Renal pelvis (tissue), 4 donors: ENCODE measurements around the gene TFAP2D. TPM values are rescaled to one million over a fixed set of nuclear protein-coding genes. Genes with fewer than 3 reads are reported as not detected.

ENCODE experiments used
- DNase-seq: peaks from one replicate; pipeline ENCODE4 v3.0.0-alpha.2; 2013
- polyA plus RNA-seq, 3 donors: library from polyadenylated mRNA; unstranded; fragments of 120-200 nt; gene quantifications; one replicate each; pipeline ENCODE4 v1.2.1, GENCODE V29; 2013; ENCODE audit not compliant: insufficient read length in 3 of 3

TFAP2D gene
- polyA plus RNA-seq, 3 donors: not detected

DNA sequence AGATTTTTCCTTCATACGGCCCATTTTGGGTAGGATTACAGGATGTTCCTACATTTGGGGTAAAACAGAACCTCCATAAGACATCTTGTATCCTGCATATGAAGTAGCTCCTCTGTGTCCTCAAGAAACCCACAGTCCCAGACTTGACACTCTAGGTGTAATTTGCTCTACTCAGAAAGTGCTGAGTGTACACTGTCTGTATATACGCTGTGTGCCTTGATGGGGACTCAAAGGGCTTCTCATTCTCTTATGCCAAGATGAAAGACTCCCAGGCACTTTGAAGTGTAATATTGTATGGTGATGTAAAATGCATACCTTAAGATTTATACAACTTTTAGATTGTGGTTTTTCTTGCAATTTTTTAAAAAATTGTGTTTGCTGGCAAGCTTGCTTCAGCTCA is 5.2 kb downstream of the TFAP2D start:
- no peak for DNase-seq

DNA sequence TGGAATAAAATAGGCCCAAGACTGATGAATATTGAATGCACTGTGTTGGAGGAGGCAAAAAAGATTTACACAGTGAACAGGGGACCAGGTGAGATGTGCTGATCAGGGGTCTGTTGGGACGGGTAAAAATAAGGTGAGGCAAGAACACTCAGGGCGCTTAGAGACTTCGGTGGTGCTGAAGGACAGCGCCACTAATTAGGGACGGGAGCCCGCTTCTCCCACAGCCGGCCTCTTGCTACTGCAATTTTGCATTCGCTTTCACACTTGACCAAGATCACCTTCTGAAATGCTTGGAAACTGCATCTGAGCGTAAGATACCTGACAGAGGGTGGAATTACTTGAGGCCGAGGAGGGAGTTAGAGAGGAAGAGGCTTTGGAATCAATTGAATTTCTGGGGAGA is 7.3 kb downstream of the TFAP2D start:
- peak; percentile 61 for DNase-seq

DNA sequence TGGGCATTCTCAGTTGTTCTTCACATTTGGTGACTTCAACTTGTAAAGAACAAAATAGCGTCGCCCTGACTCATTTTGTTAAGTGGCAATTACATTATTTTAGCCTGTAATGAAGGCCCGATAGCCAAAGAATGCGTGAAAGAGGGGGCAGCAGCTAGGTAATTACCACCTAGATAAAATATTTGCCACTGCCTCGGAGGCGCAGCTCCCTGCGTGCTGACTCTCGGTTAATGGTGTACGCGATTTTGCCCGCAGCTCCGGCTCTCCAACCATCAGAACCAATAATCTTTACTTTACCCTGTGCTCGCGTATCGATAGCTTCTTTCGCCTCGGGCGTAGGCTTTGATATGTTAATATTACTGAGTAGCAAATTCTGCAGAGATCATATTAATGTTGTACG is 8.7 kb downstream of the TFAP2D start:
- DNase-seq: no peak

DNA sequence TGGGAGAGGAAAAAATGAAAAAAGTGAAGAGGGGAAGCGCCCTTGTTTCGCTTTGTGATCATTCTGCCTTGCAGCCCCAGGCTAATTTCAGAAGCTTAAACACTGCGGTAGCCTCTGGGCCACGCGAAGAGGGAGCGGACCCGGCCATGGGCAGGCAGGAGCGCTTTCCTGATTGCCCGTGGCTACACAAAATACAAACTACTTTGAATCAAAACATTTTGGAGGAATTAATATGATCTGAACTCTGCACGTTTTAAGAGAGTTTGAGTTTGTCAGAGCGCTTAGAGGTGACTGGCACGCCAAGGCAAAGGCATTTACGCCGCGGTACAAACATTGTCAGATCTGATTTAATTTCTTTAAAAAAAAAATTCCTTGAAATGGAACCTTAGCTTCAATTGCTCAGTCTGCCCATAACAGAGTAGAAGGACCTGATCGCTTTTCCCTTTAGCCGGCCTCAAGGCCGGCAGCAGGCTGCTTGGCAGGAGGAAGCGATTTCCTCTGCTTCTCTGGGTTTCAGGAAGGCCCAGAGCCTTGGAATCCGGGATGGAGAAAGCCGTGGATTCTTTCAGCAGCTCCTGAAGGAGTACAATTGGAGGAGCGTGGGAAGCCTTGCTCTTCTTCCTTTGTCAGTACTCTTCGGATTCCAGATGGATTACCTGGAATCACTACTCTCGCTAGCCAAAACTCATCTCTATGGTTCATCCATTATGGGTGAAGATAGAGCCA is 9.7 kb downstream of the TFAP2D start:
- no peak for DNase-seq

DNA sequence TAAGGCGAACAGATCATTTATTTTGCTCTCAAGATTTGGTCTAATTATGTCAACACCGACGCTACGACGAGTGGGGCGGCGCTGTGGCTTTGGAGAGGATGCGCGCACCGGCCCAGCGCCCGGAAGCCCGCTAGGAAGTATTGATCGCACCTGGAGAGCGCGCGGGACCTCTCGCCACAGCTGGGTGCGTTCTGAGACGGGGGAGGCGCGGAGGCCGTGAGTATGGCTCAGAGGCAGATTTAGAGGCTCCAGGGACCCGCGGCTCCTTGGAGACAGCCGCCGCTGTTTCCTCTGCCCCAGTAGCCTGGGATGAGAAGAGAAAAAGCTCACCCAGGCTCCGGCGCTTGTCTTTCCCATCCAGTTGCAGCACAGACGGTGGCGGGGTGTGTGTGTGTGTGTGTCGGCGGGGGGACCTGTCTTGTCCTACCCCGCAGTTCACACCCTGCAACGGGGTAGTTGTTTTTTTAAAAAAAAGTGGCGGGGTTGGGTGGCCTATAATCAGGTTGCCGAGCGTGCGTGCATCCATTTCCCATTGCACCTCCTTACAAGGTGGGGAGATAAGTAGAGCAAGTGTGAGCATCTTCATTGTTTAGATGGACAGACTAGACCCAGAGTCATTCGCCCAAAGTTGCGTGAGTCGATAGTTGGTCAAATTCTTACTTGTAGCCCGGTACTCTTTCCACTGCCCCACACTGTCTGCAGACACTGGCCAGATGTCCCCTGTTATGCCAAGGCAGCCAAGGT is 11.2 kb downstream of the TFAP2D start:
- DNase-seq: no peak

DNA sequence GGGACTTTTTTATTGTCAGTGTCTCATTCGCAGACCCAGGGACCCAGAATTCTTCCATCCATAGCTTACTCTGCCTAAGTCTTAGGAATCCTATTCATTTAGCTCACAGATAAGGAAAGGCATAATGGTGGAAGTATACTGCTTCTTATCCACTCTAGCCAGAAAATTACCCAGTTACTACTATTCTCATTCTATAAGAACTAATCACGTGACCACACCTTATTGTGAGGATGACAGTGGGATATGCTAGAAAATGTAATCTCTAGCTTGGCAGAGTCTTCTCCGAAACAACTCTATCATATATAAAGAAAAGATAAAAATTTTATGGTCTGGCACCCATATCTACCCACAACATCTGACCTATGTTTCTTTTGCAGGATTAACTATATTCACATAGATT is 21.2 kb downstream of the TFAP2D start:
- no peak for DNase-seq

DNA sequence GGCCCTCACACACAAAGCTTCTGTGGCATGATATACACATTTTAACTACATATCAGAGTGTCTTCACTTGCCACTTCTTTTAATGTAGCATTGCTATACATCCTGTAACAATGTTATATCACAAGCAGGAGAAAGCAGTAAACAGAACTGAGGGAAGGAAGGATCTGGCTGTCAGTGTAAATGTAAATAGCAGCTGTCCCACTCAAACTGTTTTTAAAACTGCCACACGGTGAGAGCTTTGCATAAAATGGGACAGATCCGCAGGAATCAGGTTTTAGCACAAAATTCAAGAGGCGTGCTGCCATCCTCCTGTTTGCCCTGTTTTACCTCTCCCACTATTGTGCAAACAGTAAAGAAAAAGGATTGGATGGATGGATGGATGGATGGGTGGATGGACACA is 28.8 kb downstream of the TFAP2D start:
- DNase-seq: no peak

DNA sequence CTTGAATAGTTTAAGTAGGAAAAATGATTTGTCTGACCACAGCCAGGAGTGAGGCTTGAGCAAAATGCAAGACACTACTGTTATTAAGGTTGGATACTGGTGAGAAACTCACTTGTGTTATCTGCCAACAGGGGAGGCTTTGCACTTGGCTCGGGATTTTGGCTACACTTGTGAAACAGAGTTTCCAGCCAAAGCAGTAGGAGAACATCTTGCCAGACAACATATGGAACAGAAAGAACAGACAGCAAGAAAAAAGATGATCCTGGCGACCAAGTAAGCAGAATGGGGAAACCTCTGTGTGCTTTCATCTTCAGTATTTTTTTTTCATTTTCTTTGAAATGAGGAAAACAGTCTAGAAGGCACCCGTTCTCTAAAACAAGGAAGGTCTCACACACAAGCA is 31.6 kb downstream of the TFAP2D start:
- DNase-seq: no peak

DNA sequence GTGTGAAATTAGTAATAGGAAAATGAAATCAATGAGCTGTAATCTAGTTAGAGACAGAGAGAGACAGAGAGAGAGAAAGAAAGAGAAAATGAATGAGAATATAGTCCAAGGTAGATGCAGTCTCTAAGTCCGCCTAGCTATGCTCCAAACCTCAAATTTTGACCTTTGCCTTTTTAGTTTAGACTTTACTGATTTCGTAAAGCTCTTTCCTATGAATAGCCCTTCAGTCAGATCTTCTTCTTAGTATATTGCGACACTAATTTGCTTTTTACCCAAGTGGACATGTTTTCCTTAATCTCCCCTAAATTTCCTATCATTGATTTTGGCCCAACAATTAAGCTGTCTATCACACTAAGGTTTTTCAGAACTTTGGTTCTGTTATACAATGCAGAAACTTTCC is 49.5 kb downstream of the TFAP2D start:
- no peak for DNase-seq

DNA sequence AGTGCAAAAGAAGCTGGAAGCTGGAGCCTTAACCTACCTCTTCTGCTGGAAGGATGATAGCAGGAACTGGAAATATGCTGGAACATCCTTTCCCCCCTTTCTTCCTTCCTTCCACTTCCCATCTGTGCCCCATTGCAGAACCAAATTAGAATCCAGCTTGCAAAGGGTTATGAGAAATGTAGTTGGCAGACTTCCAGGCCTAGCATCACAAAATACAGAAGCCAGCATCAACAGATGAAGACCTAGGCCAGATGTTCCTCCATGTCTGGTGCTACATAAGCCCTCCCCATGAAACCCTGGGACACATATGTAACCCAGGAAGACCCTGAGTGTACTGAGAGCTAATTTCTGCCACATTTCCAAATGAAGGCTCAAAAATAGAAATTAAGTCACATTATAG is 65.4 kb downstream of the TFAP2D start:
- DNase-seq: no peak

DNA sequence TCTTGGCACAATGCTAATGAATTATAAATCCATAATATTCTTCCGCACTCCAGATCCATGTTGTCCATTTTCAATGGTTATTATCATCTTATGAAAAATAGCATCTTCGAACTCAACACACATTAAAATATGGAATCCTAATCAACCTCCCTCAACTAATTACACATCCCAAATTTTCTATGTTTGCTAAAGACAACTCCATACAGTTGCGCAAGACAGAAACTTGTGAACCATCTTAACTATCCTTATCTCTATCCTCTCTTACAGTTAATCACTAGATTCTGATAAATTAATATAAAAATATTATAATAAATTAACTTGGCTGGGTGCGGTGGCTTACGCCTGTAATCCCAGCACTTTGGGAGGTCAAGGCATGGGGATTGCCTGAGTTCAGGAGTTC is 67.1 kb downstream of the TFAP2D start:
- DNase-seq: no peak

DNA sequence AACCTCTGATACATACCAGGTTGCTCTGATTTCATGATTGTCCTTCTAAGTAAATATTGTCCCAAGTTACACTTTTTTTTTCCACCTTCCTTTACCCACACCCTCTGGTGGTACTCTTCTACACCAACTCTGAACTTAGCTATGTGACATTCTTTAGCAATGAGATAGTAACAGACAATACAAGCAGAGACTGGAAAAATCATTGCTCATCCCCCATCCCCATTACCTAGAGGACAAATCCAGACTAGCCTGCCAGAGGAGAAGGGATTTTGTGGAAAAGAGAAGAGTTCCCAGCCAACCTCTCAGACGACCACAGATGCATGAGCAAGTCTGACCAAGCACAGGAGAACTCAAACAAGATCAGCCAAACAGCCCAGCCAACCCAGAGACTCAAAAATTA is 72.6 kb downstream of the TFAP2D start:
- DNase-seq: no peak

DNA sequence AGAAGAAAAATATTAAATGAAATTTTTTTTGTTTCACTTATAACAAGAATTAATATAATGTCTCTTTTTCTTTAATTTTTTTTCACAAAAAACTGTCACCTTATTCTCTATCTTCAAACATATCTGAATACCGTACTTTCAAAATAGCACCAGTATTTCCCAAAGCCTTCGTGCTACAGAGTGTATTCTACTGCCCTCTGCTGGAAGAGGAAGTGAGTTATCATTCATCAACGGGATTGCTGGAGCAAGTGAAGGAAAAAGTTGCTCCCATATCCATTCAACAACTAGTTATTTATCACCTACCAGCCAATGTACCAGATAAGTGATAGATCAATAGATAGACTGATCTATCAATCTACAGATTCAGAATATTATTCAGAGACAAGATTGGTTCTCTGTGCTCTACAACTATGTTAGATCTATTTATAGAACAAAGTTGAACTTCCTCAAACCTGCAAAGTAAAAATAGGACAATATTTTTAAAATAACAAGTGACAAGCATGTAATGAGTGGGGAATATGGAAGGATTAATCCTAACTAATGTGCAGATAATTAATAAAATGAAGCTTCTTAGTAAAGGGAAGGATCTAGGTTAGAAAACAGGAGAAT is 78.7 kb downstream of the TFAP2D start:
- peak; percentile 30 for DNase-seq

DNA sequence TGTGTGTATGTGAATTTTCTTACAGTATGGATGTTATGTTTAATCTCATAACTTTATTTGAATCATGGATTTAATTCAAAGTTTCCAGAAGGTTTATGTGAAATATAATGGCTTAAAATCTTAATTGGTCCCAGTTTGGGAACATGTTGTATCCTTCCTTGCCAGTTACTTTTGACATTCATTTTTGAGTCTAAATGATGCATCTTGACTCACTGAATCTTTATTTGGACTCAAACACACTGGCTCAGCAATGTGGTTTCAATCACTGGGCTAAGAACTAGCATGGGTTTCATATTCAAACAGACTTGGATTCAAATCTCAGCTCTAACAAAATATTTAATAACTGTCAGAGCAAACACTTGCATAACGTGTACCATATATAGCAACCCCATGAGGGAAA is 79.4 kb downstream of the TFAP2D start:
- no peak for DNase-seq

DNA sequence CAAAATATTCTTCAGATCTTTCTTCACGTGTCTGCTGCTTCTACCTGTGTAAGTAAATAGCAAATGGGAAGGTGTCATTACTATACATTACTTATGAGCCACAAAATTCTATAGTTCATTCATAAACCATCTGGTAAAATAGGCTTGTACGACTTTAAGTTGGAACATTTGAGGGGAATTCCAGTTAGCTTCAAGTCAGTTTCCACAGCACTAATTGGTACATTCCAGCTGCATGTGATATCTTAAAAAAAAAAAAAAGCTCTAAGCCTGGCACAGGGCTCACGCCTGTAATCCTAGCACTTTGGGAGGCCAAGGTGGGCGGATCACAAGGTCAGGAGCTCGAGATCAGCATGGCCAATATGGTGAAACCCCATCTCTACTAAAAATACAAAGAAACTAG is 82.2 kb downstream of the TFAP2D start:
- DNase-seq: no peak

DNA sequence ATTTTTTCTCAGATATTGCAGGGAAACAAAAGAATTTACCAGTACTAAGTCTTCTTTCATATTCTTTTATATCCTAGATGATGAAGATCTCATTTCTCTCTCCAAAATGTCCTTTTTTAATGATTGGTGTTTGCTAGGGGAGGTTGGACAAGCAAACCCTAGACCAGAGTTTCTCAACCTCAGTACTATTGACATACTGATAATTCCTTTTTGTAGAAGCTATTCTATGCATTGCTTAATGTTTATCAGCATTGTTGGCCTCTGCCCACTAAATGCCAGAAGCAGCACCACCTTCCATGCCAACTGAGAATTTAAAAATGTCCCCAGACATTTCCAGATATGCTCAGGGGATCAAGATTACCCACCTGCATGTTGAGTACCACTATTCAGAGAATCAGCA is 91.0 kb downstream of the TFAP2D start:
- DNase-seq: no peak

DNA sequence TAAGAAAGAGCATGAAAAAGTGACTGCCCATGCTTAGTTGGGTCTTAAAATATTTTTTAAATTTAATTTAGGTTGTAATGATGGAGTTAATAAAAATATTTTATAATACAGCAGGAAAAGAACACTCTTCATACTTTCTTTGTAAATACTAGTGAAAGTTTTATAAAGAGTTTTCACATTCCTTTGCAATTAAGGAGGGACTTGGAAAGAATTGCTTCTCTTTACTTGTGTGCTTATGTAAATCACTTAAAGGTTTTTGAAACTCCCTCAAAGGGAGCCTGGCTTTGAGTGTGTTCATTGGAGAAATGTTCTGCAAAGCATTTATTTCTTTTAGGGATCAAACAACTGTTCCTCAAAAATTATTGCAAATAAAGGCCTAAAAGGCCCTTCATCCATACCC is 93.7 kb downstream of the TFAP2D start:
- no peak for DNase-seq

DNA sequence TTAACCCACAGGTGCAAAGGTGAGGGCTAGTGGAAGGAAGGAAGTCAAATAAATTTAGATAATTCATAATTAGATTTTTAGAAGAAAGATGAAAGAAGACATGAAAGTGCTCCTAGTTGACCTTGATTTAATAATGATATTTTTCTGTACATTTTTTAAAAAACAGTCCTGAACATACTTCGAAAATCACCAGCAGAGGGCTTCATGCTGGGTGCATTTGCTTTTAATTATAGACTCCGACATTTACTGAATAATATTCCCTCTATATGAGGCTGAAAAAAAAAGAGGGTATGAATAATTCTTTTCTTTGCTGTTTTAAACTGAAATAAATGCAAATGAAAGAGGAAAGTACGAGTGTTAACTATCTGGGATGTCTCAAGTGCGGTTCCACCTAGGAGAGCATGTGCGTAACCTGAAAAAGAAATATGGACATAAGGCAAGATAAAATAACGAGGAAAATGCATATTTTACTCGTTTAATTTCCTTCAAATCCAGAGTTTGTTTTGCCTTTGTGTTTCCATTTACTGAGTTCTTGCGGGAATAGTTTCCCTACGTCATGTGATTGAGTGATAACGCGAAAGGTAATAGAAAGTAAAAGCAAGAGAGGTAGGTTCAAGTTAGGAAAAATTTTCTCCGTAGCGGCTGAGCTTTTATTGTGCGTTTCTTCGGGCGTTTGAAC is 102.2 kb downstream of the TFAP2D start:
- no peak for DNase-seq

DNA sequence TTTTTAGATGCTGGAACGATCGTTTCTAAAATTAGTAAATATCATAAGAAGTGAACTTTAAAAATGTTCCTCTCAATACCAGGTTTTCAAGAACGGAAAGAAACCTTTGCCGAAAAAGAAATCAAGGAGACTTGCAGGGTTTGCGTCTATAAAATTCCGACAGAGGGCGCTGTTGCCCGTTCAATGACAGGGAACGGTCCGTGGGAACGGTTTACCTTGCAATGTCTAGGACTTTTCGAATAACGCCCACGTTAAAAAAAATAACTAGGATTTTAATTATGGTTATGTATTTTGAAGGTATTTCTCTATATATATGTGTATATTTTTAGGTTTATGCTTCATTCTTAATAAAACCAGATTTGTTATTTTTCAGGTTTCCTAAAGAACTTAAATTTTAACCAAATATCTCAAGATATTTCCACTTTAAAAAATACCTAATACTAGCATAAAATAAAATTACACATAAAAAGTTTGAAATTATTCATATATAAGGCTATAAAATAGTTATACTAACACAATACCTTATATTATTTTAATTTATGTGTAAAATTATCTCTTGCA is 102.9 kb downstream of the TFAP2D start:
- peak; percentile 78 for DNase-seq

DNA sequence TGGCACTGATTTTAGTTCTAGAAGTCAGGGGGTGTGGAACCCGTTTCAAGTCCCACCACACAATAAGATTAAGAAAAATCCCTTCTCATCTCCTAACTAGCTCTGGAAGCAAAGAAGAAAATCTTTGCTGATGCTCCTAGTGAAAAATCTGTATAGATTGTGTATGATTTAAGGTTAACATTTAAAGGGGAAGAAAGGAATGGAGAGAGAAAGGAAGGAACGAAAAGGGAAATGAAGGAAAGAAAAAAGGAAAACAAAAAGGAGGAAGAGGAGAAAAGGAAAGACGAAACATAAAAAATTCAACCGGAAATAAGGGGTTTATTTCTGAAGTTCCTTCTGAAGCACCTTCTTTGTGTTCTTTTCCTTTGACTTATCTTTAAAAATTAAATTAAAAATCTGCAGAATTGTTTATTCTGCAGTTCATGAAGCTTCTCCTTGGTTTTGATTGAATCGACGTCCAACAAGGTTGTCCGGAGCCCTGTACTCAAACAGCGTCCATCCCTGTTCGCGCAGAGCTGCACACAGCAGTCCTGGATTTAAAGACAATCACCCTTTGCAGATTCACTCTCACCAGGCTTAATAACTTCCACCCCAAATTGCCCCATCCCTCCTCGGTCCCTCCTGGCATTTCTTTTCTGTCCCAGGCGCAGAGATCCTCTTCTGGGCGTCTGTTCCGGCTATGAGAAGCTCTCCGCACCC is 103.8 kb downstream of the TFAP2D start:
- no peak for DNase-seq

DNA sequence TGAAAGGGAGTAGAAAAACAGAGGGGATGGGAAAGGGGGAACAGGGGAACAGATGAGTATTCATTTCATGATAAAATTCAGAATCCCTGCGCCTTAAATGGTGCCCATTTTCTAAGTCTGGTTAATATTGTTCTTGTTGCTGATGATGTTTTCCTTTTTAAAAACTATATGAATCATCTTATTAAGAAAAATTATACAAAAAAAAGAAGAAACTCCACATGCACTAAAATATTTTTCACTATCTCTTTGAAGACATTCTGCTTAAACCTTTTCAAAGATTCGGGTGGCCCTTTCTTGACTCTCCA is 104.3 kb downstream of the TFAP2D start:
- no peak for DNase-seq

DNA sequence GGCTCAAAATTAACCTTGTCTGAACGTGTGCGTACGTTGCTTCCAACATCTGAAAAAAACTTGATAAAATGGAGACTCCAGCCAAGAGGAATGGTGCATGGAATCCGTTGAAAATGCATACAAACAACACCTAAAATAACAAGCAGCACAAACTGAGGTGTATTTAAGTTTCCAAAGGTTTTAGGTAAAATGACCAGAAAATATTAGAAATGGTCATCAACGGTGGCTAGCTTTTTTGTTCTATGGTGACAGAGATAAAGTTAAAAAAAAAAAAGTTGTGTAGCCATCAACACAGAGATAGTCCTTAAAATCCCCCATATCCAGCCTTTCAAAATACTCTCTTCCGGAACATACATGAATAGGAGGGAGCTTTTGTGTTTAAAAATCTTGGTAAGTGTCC is 104.7 kb downstream of the TFAP2D start:
- DNase-seq: no peak
